OCI-LY1 (cell line): Measurements from ENCODE around the gene RNPS1.

ENCODE experiments used
- H2AFZ ChIP-seq: fragments of 200-600 bp; sonication (generic), shearing (Covaris generic); 2 replicates; pipeline ENCODE4 v1.6.0; 2014; ENCODE audit warnings: antibody characterized with exemption, mild to moderate bottlenecking, low read length
- H3F3A ChIP-seq: fragments of 200-600 bp; sonication (generic), shearing (Covaris generic); 2 replicates; pipeline ENCODE4 v1.6.0; 2014; ENCODE audit warnings: mild to moderate bottlenecking, antibody characterized with exemption, low read length, moderate library complexity; ENCODE audit not compliant: insufficient read depth
- H3K27ac ChIP-seq: fragments of 200-600 bp; sonication (generic); 2 replicates; pipeline ENCODE4 v1.5.1; 2014; ENCODE audit warnings: low read length, mixed run types, mild to moderate bottlenecking, low read depth; ENCODE audit not compliant: poor library complexity, severe bottlenecking
- H3K27me3 ChIP-seq: fragments of 200-600 bp; sonication (generic); 2 replicates; pipeline ENCODE4 v1.6.0; 2014; ENCODE audit warnings: antibody characterized with exemption, mild to moderate bottlenecking, low read length, moderate library complexity; ENCODE audit not compliant: insufficient read depth
- H3K36me3 ChIP-seq: fragments of 200-600 bp; sonication (generic); 2 replicates; pipeline ENCODE4 v1.6.1; 2014; ENCODE audit warnings: mild to moderate bottlenecking, antibody characterized with exemption, low read length, moderate library complexity, mixed read lengths; ENCODE audit not compliant: insufficient read depth
- H3K4me1 ChIP-seq: fragments of 200-600 bp; sonication (generic); 2 replicates; pipeline ENCODE4 v1.5.1; 2014; ENCODE audit warnings: mild to moderate bottlenecking, low read length, moderate library complexity; ENCODE audit not compliant: insufficient read depth, severe bottlenecking
- H3K4me2 ChIP-seq: fragments of 200-600 bp; sonication (generic), shearing (Covaris generic); 2 replicates; pipeline ENCODE4 v1.6.1; 2014; ENCODE audit warnings: low read length
- H3K4me3 ChIP-seq: fragments of 200-600 bp; sonication (generic); 2 replicates; pipeline ENCODE4 v1.5.1; 2014; ENCODE audit warnings: low read length, low read depth, mild to moderate bottlenecking, mixed read lengths; ENCODE audit not compliant: poor library complexity, severe bottlenecking
- H3K79me2 ChIP-seq: fragments of 200-600 bp; shearing (Covaris generic); 2 replicates; pipeline ENCODE4 v1.6.1; 2016; ENCODE audit warnings: mixed run types, low read length, mixed read lengths; ENCODE audit not compliant: insufficient read depth
- H3K9ac ChIP-seq: fragments of 200-600 bp; sonication (generic), shearing (Covaris generic); 2 replicates; pipeline ENCODE4 v1.6.1; 2014; ENCODE audit warnings: mild to moderate bottlenecking, low read length, mixed read lengths
- H3K9me2 ChIP-seq: fragments of 200-600 bp; sonication (generic), shearing (Covaris generic); 2 replicates; pipeline ENCODE4 v1.6.1; 2014; ENCODE audit warnings: low read depth, mild to moderate bottlenecking, low read length, mixed read lengths
- H3K9me3 ChIP-seq: fragments of 200-600 bp; shearing (Covaris generic); 2 replicates; pipeline ENCODE4 v1.6.1; 2014; ENCODE audit warnings: low read length, mixed read lengths
- H4K20me1 ChIP-seq: fragments of 200-600 bp; sonication (generic), shearing (Covaris generic); 2 replicates; pipeline ENCODE4 v1.6.0; 2016; ENCODE audit warnings: mild to moderate bottlenecking, low read length; ENCODE audit not compliant: insufficient read depth
- EZH2 ChIP-seq: fragments of 200-600 bp; sonication (generic), shearing (Covaris generic); IDR thresholded peaks from 2 replicates; pipeline ENCODE4 v1.8.0; 2017; ENCODE audit warnings: borderline replicate concordance, mixed run types, mild to moderate bottlenecking, antibody characterized with exemption, low read length, moderate library complexity, mixed read lengths
- TF ChIP-seq, protein P1 (sequence below): fragments of 200-600 bp; sonication (generic), shearing (Covaris generic); IDR thresholded peaks from 2 replicates; pipeline ENCODE4 v1.5.1; 2017; ENCODE audit warnings: mild to moderate bottlenecking, antibody characterized with exemption, low read length, moderate library complexity, mixed read lengths

RNPS1 gene

DNA sequence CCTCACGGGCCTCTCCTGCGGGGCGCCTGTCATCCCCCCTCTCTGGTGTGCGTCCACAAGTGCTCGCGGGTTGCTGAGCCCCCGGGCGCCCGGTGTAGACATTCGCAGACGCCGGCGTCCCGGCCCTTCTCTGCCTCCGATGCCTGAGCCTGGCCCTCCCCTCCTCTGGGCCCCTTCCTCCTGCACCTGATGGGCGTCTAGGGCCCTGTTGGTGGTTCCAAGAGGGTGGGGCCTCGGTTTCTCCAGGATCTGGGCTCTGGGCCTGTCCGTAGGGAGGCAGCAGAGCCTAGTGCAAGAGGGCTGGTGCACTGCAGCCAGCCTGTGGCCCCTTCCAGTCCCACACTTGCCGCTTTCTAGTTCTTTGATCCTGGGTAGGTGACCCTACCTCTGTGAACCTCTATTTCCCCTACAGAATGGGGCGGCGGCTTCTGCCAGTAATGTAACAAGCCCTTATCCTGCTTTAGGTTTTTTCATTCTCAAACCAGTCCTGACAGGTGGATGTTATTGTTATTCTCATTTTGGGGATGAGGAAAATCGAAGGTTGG is 43.9 kb downstream of the RNPS1 start:
- Histone ChIP-seq H3K9me3 (no peaks in the 10 kb centered on the region), H3K27me3 (no peaks in the 10 kb centered on the region), H3K9me2 (no peaks in the 10 kb centered on the region), H3K4me3 (peak overlapping the region; percentile 96), H3K4me1 (peaks cover 21% of the 10 kb centered on the region), H3K9ac (peak overlapping the region; percentile 93), H3K79me2 (peaks cover 18% of the 10 kb centered on the region), H4K20me1 (no peaks in the 10 kb centered on the region), H2AFZ (no peak overlapping the region), H3F3A (no peaks in the 10 kb centered on the region), H3K4me2 (peak overlapping the region; percentile 96), H3K27ac (peak overlapping the region; percentile 73), H3K36me3 (peaks cover 13% of the 10 kb centered on the region; the same call in 1 of the 2 replicates)
- TF ChIP-seq EZH2, result no peak
- TF ChIP-seq, protein P1, sequence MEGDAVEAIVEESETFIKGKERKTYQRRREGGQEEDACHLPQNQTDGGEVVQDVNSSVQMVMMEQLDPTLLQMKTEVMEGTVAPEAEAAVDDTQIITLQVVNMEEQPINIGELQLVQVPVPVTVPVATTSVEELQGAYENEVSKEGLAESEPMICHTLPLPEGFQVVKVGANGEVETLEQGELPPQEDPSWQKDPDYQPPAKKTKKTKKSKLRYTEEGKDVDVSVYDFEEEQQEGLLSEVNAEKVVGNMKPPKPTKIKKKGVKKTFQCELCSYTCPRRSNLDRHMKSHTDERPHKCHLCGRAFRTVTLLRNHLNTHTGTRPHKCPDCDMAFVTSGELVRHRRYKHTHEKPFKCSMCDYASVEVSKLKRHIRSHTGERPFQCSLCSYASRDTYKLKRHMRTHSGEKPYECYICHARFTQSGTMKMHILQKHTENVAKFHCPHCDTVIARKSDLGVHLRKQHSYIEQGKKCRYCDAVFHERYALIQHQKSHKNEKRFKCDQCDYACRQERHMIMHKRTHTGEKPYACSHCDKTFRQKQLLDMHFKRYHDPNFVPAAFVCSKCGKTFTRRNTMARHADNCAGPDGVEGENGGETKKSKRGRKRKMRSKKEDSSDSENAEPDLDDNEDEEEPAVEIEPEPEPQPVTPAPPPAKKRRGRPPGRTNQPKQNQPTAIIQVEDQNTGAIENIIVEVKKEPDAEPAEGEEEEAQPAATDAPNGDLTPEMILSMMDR, result no peak

DNA sequence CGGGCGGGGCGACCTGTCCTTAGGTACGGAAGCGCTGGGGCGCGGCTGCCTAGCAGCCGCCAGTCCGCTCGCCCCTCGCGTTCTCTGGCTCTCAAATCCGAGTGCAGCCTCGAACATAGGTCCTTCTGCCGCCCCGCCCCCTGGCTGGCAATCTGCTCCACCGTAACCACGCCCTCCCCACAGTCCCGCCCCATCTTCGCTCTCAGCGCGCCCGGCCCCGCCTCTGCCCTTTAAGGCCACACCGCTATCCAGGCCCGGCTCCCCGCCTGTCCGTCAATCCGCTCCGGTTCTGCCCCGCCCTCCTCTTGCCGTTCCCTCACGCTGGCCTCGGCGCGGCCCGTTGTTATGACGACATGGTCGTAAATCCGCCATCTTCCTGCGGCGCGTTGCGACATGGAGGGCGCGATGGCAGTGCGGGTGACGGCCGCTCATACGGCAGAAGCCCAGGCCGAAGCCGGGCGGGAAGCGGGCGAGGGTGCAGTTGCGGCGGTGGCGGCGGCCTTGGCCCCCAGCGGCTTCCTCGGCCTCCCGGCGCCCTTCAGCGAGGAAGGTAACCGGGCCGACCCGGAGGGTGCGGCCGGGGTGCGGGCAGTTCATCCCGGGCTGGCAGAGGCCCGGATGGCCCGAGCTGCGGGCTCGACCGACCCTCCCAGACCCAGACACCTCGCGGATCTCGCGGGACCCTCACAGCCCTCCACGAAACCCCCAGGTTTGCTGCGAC is 44.5 kb downstream of the RNPS1 start, which contains the start of gene E4F1:
Gene E4F1 (plus strand): TSS at position 371 of the 721 bp plus-strand sequence. CDS start 23 bp downstream, at position 394.
- peaks cover 18% of the 10 kb centered on the region for H3K79me2 ChIP-seq
- peak within 1 kb of the TSS; percentile 96 for H3K4me2 ChIP-seq
- H3K27me3 ChIP-seq, result no peaks in the 10 kb centered on the region
- H3K9me2 ChIP-seq, result no peaks in the 10 kb centered on the region
- H3K4me3 ChIP-seq, result peak within 1 kb of the TSS; percentile 96
- no peak within 1 kb of the TSS for H2AFZ ChIP-seq
- H3K4me1 ChIP-seq, result peaks cover 21% of the 10 kb centered on the region
- no peaks in the 10 kb centered on the region for H4K20me1 ChIP-seq
- peaks cover 7% of the 10 kb centered on the region; the same call in 1 of the 2 replicates for H3K36me3 ChIP-seq
- H3K9ac ChIP-seq, result peak within 1 kb of the TSS; percentile 93
- H3K9me3 ChIP-seq, result no peaks in the 10 kb centered on the region
- no peaks in the 10 kb centered on the region for H3F3A ChIP-seq
- TF ChIP-seq, protein P1, result no peak
- TF ChIP-seq EZH2, result no peak
- peak within 1 kb of the TSS; percentile 73 for H3K27ac ChIP-seq

DNA sequence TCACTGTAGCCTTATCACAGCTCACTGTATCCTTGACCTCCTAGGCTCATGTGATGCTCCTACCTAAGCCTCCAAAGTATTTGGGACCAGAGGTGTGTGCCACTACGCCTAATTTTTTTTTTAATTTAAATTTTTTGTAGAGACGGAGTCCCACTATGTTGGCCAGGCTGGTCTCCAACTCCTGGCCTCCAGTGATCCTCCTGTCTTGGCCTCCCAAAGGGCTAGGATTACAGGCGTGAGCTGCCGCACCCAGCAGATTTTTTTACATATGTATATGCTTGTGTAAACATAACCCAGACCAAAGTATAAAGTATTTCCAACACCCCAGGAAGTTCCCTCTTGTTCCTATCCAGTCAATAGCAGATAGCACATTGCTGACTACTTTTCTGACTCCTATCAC is 51.6 kb downstream of the RNPS1 start:
- no peak for TF ChIP-seq EZH2
- TF ChIP-seq, protein P1, result no peak
- Histone ChIP-seq H3K4me2 (peak overlapping the region; percentile 47), H4K20me1 (no peaks in the 10 kb centered on the region), H3K27ac (peak overlapping the region; percentile 76), H3K4me1 (peaks cover 30% of the 10 kb centered on the region), H3K36me3 (peaks cover 3% of the 10 kb centered on the region; the same call in 1 of the 2 replicates), H3K27me3 (no peaks in the 10 kb centered on the region), H3K9me3 (no peaks in the 10 kb centered on the region), H3F3A (peaks cover 6% of the 10 kb centered on the region; the same call in 1 of the 2 replicates), H3K9me2 (no peaks in the 10 kb centered on the region), H3K79me2 (peaks cover 6% of the 10 kb centered on the region), H2AFZ (no peak overlapping the region), H3K4me3 (peak overlapping the region; percentile 36), H3K9ac (peak overlapping the region; percentile 38; the same call in 1 of the 2 replicates)
